Activated T-cell treated with anti-CD3 and anti-CD28 coated beads, Interleukin-2, amount 50 U/mL, for 72 hours (primary cell): ENCODE results near the gene TBX5. TPM values are rescaled to one million over a fixed set of nuclear protein-coding genes. Genes with fewer than 3 reads are reported as not detected.

Source experiments
- ATAC-seq, 2 donors: fragments of 150-1000 bp; cut with Tn5 transposase; replicated peaks in 1 of 2; 2 replicates each; pipeline ENCODE4 v1.10.0; 2021; ENCODE audit warnings: moderate library complexity in 2 of 2, mild to moderate bottlenecking in 1 of 2
- DNase-seq, 2 donors: peaks; one replicate each; pipeline ENCODE4 v3.0.0; 2021 to 2022; ENCODE audit warnings: mixed read lengths in 1 of 2
- H3K27ac Mint-ChIP-seq: one replicate; pipeline ENCODE4 v1.8.0; 2022; ENCODE audit warnings: mild to moderate bottlenecking, moderate library complexity, mixed read lengths
- H3K27me3 Mint-ChIP-seq: one replicate; pipeline ENCODE4 v1.8.0; 2022; ENCODE audit warnings: low read depth, mixed read lengths
- H3K36me3 Mint-ChIP-seq, 2 donors: one replicate each; pipeline ENCODE4 v1.8.0; 2022; ENCODE audit warnings: mixed read lengths in 2 of 2, mild to moderate bottlenecking in 1 of 2; ENCODE audit not compliant: insufficient read depth in 2 of 2
- H3K4me1 Mint-ChIP-seq: one replicate; pipeline ENCODE4 v1.8.0; 2022; ENCODE audit warnings: low read depth, mixed read lengths
- H3K4me3 Mint-ChIP-seq, 2 donors: one replicate each; pipeline ENCODE4 v1.8.0; 2022; ENCODE audit warnings: mild to moderate bottlenecking in 2 of 2, mixed read lengths in 2 of 2, moderate library complexity in 2 of 2
- H3K9me3 Mint-ChIP-seq, 2 donors: one replicate each; pipeline ENCODE4 v1.8.0; 2022; ENCODE audit warnings: mixed read lengths in 2 of 2
- total RNA-seq, 2 donors: library from RNA; stranded (reverse); gene quantifications; one replicate each; pipeline ENCODE4 v1.2.3, GENCODE V29; 2022

Gene TBX5
- total RNA-seq, 2 donors from 2014 or later = not detected

DNA sequence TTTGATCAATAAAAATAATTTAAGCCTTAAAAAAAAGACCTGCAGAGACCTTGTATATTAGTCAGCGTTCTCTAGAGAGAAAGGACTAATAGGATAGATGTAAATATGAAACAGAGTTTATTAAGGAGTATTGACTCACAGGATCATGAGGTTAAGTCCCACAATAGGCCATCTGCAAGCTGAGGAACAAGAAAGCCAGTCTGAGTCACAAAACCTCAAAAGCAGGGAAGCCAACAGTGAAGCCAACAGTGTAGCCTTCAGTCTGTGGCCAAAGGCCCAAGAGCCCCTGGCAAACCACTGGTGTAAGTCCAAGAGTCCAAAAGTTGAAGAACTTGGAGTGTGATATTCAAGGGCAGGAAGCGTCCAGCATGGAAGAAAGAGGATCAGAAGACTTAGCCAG lies 66.3 kb downstream of the TBX5 start:
- peaks cover 0 to 2% of the 10 kb centered on the region in 2 donors for H3K9me3 Mint-ChIP-seq
- peaks cover 0 to 2% of the 10 kb centered on the region in 2 donors for H3K36me3 Mint-ChIP-seq
- DNase-seq = no peak
- H3K4me3 Mint-ChIP-seq = no peak overlapping the region
- ATAC-seq = no peak
- peaks cover 11% of the 10 kb centered on the region for H3K27me3 Mint-ChIP-seq
- no peaks in the 10 kb centered on the region for H3K4me1 Mint-ChIP-seq
- no peak overlapping the region for H3K27ac Mint-ChIP-seq

DNA sequence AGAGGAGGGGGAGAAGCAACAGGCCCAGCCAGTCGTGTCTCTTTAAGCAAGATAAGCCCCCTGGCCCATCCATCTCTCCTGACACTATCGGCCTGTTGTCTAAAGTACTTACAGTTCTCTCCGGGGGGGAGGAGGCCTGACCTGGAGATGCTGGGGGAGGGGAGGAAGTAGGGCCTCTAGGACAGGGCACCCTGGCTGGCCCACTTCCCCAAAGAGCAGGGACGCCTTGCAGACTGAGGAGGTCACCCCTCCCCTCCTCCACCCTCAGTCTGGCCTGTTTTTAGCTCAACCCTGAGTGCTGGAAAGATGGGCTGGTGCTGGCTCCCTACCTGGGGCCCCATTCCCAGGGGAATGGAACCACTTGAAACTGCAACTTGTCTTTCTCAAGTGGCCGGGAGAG lies 70.3 kb downstream of the TBX5 start:
- no peak overlapping the region for H3K4me3 Mint-ChIP-seq
- H3K9me3 Mint-ChIP-seq = peaks cover 4 to 6% of the 10 kb centered on the region in 2 donors
- no peaks in the 10 kb centered on the region for H3K4me1 Mint-ChIP-seq
- no peak overlapping the region for H3K27ac Mint-ChIP-seq
- ATAC-seq (no peak), DNase-seq (no peak)
- H3K36me3 Mint-ChIP-seq = peaks cover 0 to 2% of the 10 kb centered on the region in 2 donors
- peaks cover 6% of the 10 kb centered on the region for H3K27me3 Mint-ChIP-seq

DNA sequence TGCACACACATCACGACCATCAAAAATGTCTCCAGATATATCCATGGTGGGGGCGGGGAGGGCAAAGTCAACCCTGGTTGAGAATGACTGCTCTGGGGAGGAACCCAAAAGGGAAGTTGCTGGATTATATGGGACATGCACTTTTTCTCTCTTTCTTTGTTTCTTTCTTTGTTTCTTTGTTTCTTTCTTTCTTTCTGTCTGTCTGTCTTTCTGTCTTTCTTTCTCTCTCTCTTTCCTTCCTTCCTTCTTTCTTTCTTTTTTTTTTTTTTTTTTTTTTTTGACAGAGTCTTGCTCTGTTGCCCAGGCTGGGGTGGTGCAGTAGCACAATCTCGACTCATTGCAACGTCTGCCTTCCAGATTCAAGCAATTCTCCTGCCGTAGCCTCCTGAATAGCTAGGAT lies 71.5 kb downstream of the TBX5 start:
- Mint-ChIP-seq H3K4me3 (no peak overlapping the region), H3K9me3 (peaks cover 4 to 10% of the 10 kb centered on the region in 2 donors), H3K36me3 (peaks cover 0 to 2% of the 10 kb centered on the region in 2 donors), H3K27ac (no peak overlapping the region), H3K4me1 (no peaks in the 10 kb centered on the region), H3K27me3 (peaks cover 6% of the 10 kb centered on the region)
- DNase-seq (no peak), ATAC-seq (no peak)

GRCh38 chr12:114328292-114328691 lies 77.7 kb downstream of the TBX5 start:
- H3K4me1 Mint-ChIP-seq = no peaks in the 10 kb centered on the region
- no peak for DNase-seq
- H3K27ac Mint-ChIP-seq = no peak overlapping the region
- H3K4me3 Mint-ChIP-seq = no peak overlapping the region
- ATAC-seq = no peak
- peaks cover 6 to 13% of the 10 kb centered on the region in 2 donors for H3K9me3 Mint-ChIP-seq
- no peaks in the 10 kb centered on the region for H3K27me3 Mint-ChIP-seq
- H3K36me3 Mint-ChIP-seq = no peaks in the 10 kb centered on the region

GRCh38 chr12:114327765-114328164 lies 78.2 kb downstream of the TBX5 start:
- H3K27me3 Mint-ChIP-seq = no peaks in the 10 kb centered on the region
- H3K9me3 Mint-ChIP-seq = peaks cover 6 to 13% of the 10 kb centered on the region in 2 donors
- no peaks in the 10 kb centered on the region for H3K4me1 Mint-ChIP-seq
- ATAC-seq (no peak), DNase-seq (no peak)
- no peaks in the 10 kb centered on the region for H3K36me3 Mint-ChIP-seq
- no peak overlapping the region for H3K27ac Mint-ChIP-seq
- no peak overlapping the region for H3K4me3 Mint-ChIP-seq

- peaks cover 10% of the 10 kb centered on the region for H3K27me3 Mint-ChIP-seq
- no peaks in the 10 kb centered on the region for H3K4me1 Mint-ChIP-seq
- no peak overlapping the region for H3K27ac Mint-ChIP-seq
- no peak overlapping the region for H3K4me3 Mint-ChIP-seq
- no peak for ATAC-seq
- DNase-seq = no peak
- peaks cover 0 to 2% of the 10 kb centered on the region in 2 donors for H3K9me3 Mint-ChIP-seq
- no peaks in the 10 kb centered on the region for H3K36me3 Mint-ChIP-seq
Measured at GRCh38 chr12:114321524-114321923, 84.4 kb downstream of the TBX5 start.

DNA sequence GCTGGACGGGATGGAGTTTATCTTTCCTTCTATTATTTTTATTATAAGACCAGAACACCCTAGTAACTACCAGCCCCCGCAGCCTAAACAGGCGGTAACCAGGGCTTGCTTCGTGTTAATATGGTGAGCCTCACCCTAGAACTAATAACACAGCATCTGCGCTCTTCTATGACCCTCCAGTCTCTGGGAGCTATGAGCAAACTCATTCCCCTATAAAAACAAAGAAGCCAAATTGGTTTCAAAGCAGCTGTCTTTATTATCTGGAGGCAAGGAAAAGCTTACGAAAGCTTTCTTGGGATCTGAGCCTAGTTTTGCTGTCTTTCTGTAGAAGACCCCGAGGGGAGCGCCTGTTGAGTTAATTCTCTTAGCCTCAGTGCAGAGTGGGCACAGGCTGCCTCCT lies 85.0 kb downstream of the TBX5 start:
- H3K27ac Mint-ChIP-seq = no peak overlapping the region
- H3K9me3 Mint-ChIP-seq = peaks cover 0 to 2% of the 10 kb centered on the region in 2 donors
- H3K36me3 Mint-ChIP-seq = no peaks in the 10 kb centered on the region
- DNase-seq = no peak
- H3K4me1 Mint-ChIP-seq = no peaks in the 10 kb centered on the region
- no peak overlapping the region for H3K4me3 Mint-ChIP-seq
- H3K27me3 Mint-ChIP-seq = peaks cover 10% of the 10 kb centered on the region
- ATAC-seq = no peak

DNA sequence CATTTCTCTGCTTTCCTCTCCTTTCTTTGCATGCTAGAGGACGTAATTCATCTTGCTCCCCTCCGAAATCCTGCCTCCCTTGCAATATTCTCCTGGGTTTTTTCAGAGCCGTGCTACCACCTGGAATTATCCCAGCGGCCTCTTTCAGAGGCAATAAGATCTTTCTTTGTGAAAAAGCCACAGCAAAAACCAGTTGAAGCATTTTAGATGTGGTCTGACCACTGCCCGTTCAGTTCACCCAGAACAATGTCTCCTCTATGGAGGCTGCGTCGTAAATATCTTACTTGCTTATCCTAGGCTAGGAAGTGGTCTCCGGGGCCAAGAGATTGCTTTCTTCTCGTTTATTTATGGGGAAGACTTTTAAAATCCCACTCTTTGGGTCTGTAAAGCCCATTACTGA lies 85.8 kb downstream of the TBX5 start:
- no peak overlapping the region for H3K27ac Mint-ChIP-seq
- no peaks in the 10 kb centered on the region for H3K36me3 Mint-ChIP-seq
- no peak overlapping the region for H3K4me3 Mint-ChIP-seq
- no peaks in the 10 kb centered on the region for H3K9me3 Mint-ChIP-seq
- H3K27me3 Mint-ChIP-seq = peaks cover 10% of the 10 kb centered on the region
- no peaks in the 10 kb centered on the region for H3K4me1 Mint-ChIP-seq
- no peak for ATAC-seq
- no peak for DNase-seq

- DNase-seq = no peak
- Mint-ChIP-seq H3K9me3 (no peaks in the 10 kb centered on the region), H3K27ac (no peak overlapping the region), H3K36me3 (no peaks in the 10 kb centered on the region), H3K27me3 (peaks cover 10% of the 10 kb centered on the region), H3K4me3 (no peak overlapping the region), H3K4me1 (no peaks in the 10 kb centered on the region)
- ATAC-seq = no peak
Measured at GRCh38 chr12:114319422-114319821, 86.5 kb downstream of the TBX5 start.

GRCh38 chr12:114318984-114319383 lies 87.0 kb downstream of the TBX5 start:
- no peaks in the 10 kb centered on the region for H3K9me3 Mint-ChIP-seq
- ATAC-seq = no peak
- no peak for DNase-seq
- no peaks in the 10 kb centered on the region for H3K4me1 Mint-ChIP-seq
- no peaks in the 10 kb centered on the region for H3K36me3 Mint-ChIP-seq
- H3K4me3 Mint-ChIP-seq = no peak overlapping the region
- peaks cover 10% of the 10 kb centered on the region for H3K27me3 Mint-ChIP-seq
- no peak overlapping the region for H3K27ac Mint-ChIP-seq

DNA sequence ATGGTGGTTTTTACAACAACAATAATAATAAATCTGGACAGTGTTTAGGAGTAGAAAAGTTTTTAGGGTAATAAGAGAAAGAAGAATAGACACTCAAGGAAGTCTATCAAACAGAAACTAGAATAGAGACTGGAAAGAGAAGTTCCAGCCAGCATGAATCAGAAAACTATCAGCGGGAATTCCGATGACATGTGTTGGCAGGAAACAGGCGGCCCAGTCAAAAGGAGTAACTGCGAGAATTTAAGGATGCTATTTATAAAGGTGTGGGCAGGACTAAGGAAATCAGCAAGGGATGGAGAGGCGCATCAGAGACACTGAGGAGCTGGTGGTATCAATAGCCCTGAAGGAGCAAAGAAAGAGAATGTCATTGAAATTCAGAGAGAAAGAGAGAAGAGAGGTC lies 89.9 kb downstream of the TBX5 start:
- DNase-seq (no peak), ATAC-seq (no peak)
- Mint-ChIP-seq H3K9me3 (no peaks in the 10 kb centered on the region), H3K27ac (no peak overlapping the region), H3K27me3 (peaks cover 10% of the 10 kb centered on the region), H3K4me1 (no peaks in the 10 kb centered on the region), H3K36me3 (no peaks in the 10 kb centered on the region), H3K4me3 (no peak overlapping the region)

DNA sequence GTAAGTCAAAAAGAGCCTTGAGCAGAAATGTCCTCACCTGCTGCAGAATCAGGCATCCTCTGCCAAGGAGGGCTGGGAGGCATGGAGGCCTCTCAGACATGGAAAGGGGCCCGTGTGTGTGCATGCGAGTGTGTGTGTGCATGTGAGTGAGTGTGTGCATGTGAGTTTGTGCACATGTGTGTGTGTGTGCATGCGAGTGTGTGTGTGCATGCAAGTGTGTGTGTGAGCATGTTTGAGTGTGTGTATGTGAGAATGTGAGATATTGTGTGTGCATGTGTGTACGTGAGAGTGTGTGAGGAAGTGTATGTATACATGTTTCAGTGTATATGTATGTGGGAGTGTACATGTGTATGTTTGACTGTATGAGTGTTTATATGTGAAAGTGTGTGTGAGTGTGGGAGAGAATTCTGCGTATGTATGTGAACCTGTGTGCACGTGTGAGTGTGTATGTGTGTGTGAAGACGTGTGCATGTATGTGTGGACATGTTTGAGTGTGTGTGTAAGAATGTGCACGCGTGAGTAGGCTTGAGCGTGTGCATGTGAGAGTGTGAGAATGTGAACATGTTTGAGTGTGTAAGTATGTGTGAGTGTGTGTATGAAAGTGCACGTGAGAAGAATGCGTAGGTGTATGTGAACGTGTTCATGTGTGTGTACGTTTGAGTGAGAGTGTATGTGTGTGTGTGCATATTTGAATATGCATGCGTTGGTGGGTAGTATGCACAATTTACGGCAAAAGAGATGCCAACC lies 90.8 kb downstream of the TBX5 start:
- no peak overlapping the region for H3K27ac Mint-ChIP-seq
- no peaks in the 10 kb centered on the region for H3K36me3 Mint-ChIP-seq
- peaks cover 8% of the 10 kb centered on the region for H3K27me3 Mint-ChIP-seq
- ATAC-seq (no peak), DNase-seq (no peak)
- H3K9me3 Mint-ChIP-seq = no peaks in the 10 kb centered on the region
- no peak overlapping the region for H3K4me3 Mint-ChIP-seq
- H3K4me1 Mint-ChIP-seq = no peaks in the 10 kb centered on the region

DNA sequence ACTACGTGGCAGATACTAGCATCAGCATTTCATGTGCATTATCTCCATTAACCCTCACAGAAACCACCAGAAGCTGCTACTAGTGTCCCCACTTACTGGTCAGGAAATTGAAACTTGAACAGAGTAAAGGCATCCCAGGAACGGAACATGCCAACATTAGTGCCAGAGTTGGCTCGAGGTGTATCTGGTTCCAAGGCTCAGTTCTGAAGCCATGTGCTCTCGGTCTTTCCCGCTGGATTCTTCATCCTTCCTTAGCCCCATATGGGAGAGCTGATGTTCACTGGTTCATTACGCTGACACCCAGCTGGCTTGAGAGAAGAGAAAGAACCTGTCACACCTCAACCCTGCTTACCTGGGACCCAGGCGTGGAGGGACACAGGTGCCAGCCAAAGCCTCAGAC lies 91.5 kb downstream of the TBX5 start:
- peaks cover under 1% of the 10 kb centered on the region for H3K27me3 Mint-ChIP-seq
- H3K9me3 Mint-ChIP-seq = no peaks in the 10 kb centered on the region
- no peak for DNase-seq
- H3K27ac Mint-ChIP-seq = no peak overlapping the region
- no peak overlapping the region for H3K4me3 Mint-ChIP-seq
- no peak for ATAC-seq
- H3K4me1 Mint-ChIP-seq = no peaks in the 10 kb centered on the region
- H3K36me3 Mint-ChIP-seq = no peaks in the 10 kb centered on the region

GRCh38 chr12:114313910-114314309 lies 92.0 kb downstream of the TBX5 start:
- no peaks in the 10 kb centered on the region for H3K27me3 Mint-ChIP-seq
- no peaks in the 10 kb centered on the region for H3K36me3 Mint-ChIP-seq
- no peaks in the 10 kb centered on the region for H3K9me3 Mint-ChIP-seq
- H3K4me1 Mint-ChIP-seq = no peaks in the 10 kb centered on the region
- H3K27ac Mint-ChIP-seq = no peak overlapping the region
- DNase-seq (no peak), ATAC-seq (no peak)
- H3K4me3 Mint-ChIP-seq = no peak overlapping the region
